Measurements from ENCODE around the gene SAPCD1. TPM values are rescaled to one million over a fixed set of nuclear protein-coding genes. Genes with fewer than 3 reads are reported as not detected.
A peak's percentile ranks its signal among the peaks of the same experiment; 100 is the strongest.

Gene SAPCD1
- polyA plus RNA-seq, 3 donors = 10.4 TPM; not detected in 2

DNA sequence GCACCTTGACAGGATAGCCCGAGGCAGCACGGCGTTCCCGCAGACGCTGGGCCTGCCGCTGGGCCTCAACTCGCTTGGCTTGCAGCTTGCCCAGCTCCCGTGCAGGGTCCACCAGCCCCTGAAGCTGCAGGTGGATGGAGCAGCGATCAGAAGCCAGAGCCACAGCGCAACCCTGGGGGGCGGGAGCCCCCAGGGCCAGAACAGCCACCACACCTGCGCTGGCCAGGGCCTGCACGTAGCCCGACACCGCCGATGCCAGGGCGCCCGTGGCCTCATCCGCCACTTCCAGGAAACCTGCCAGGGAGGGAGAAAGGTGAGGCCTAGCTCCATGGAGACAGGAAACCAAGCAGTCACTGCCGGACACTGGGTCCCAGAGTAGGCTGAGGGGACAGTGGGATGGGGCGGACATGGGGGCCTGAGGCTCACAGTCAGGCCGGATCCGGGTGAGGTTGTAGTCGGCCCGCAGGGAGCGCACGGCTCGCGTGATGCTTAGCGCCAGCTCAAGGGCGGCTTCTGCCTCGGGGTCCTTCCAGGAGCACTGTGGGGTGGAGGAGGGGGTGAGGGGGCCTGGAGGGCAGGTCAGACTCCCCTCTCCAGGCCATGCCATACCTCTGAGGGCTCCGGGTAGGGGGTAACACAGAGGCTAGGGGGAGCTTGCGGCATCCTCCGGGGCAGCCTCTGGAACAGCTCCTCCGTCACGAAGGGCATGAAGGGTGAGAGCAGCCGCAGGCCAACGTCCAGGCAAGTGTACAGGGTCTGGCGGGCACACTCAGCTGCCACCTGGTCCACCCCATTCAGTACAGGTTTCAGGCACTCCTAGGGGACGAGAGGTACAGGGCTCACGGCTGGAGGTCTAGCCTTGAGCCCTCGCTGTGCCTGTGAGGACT, 16.8 kb downstream of the SAPCD1 start:
- Histone ChIP-seq H3K79me2 (ENCODE audit: insufficient read depth, low read length) (no peaks in the 10 kb centered on the region), H3K4me2 (replicated peaks; ENCODE audit: extremely low read depth, low read length, poor library complexity, severe bottlenecking) (no peak overlapping the region), H3K9ac (ENCODE audit: insufficient read depth, low read length, poor library complexity, severe bottlenecking) (no peak overlapping the region), H3K9me3 (replicated peaks in 1 of 2; ENCODE audit: control insufficient read depth in 1 of 2, insufficient read depth in 1 of 2, low read length in 2 of 2) (no peaks in the 10 kb centered on the region), H2AFZ (ENCODE audit: insufficient read depth, low read depth, low read length, poor library complexity, severe bottlenecking) (no peak overlapping the region), H3K4me3 (replicated peaks in 1 of 3; ENCODE audit: low read depth in 2 of 3, low read length in 3 of 3) (no peak overlapping the region), H3K27ac (ENCODE audit: low read depth in 1 of 2, low read length in 2 of 2) (no peak overlapping the region), H4K20me1 (ENCODE audit: insufficient read depth, low read length) (no peaks in the 10 kb centered on the region), H3K36me3 (replicated peaks in 1 of 2; ENCODE audit: control insufficient read depth in 1 of 2, insufficient read depth in 2 of 2, low read length in 2 of 2) (peaks cover 56 to 64% of the 10 kb centered on the region in 2 donors), H3K27me3 (ENCODE audit: control insufficient read depth in 2 of 2, insufficient read depth in 2 of 2, low read length in 2 of 2) (no peaks in the 10 kb centered on the region), H3K4me1 (ENCODE audit: control insufficient read depth in 1 of 2, insufficient read depth in 2 of 2, low read length in 2 of 2) (peaks cover 13 to 15% of the 10 kb centered on the region in 2 donors)
- 96% methylated on average over 21 of the region's 43 CpGs for WGBS (ENCODE audit: insufficient coverage)
- no peak for DNase-seq
- peaks cover 2 to 3% (median 3%) of the 10 kb centered on the region in 3 donors for H3K27me3 Mint-ChIP-seq (ENCODE audit: low read depth in 3 of 3)
- intact Hi-C loops (cut with micrococcal nuclease) = no loop called here
- H3K36me3 Mint-ChIP-seq = peaks cover 47 to 67% of the 10 kb centered on the region in 2 donors
- H3K4me1 Mint-ChIP-seq = peaks cover 15% of the 10 kb centered on the region
- no peaks in the 10 kb centered on the region for H3K9me3 Mint-ChIP-seq
- peak overlapping the region in 1 of 7 donors; percentile 7 for H3K27ac Mint-ChIP-seq
- TF ChIP-seq, protein P1, sequence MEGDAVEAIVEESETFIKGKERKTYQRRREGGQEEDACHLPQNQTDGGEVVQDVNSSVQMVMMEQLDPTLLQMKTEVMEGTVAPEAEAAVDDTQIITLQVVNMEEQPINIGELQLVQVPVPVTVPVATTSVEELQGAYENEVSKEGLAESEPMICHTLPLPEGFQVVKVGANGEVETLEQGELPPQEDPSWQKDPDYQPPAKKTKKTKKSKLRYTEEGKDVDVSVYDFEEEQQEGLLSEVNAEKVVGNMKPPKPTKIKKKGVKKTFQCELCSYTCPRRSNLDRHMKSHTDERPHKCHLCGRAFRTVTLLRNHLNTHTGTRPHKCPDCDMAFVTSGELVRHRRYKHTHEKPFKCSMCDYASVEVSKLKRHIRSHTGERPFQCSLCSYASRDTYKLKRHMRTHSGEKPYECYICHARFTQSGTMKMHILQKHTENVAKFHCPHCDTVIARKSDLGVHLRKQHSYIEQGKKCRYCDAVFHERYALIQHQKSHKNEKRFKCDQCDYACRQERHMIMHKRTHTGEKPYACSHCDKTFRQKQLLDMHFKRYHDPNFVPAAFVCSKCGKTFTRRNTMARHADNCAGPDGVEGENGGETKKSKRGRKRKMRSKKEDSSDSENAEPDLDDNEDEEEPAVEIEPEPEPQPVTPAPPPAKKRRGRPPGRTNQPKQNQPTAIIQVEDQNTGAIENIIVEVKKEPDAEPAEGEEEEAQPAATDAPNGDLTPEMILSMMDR (IDR thresholded peaks at IDR 0.05) = no peak
- H3K4me3 Mint-ChIP-seq = no peak overlapping the region

- Mint-ChIP-seq H3K27ac (peak overlapping the region in 2 of 7 donors; percentile 7 to 20), H3K9me3 (no peaks in the 10 kb centered on the region), H3K4me3 (no peak overlapping the region), H3K27me3 (ENCODE audit: low read depth in 3 of 3) (peaks cover 2 to 3% (median 3%) of the 10 kb centered on the region in 3 donors), H3K4me1 (peaks cover 15% of the 10 kb centered on the region), H3K36me3 (peaks cover 54 to 74% of the 10 kb centered on the region in 2 donors)
- no peak overlapping the region for H3K4me3 ChIP-seq (replicated peaks in 1 of 3; ENCODE audit: low read depth in 2 of 3, low read length in 3 of 3)
- DNase-seq = no peak
- no peaks in the 10 kb centered on the region for H3K79me2 ChIP-seq (ENCODE audit: insufficient read depth, low read length)
- no peaks in the 10 kb centered on the region for H3K9me3 ChIP-seq (replicated peaks in 1 of 2; ENCODE audit: control insufficient read depth in 1 of 2, insufficient read depth in 1 of 2, low read length in 2 of 2)
- peaks cover 13 to 15% of the 10 kb centered on the region in 2 donors for H3K4me1 ChIP-seq (ENCODE audit: control insufficient read depth in 1 of 2, insufficient read depth in 2 of 2, low read length in 2 of 2)
- H3K36me3 ChIP-seq (replicated peaks in 1 of 2; ENCODE audit: control insufficient read depth in 1 of 2, insufficient read depth in 2 of 2, low read length in 2 of 2) = peaks cover 63 to 71% of the 10 kb centered on the region in 2 donors
- H3K9ac ChIP-seq (ENCODE audit: insufficient read depth, low read length, poor library complexity, severe bottlenecking) = no peak overlapping the region
- WGBS (ENCODE audit: insufficient coverage) = 98% methylated on average over 9 of the region's 10 CpGs
- intact Hi-C loops (cut with micrococcal nuclease) = no loop called here
- H4K20me1 ChIP-seq (ENCODE audit: insufficient read depth, low read length) = no peaks in the 10 kb centered on the region
- TF ChIP-seq, protein P1 (IDR thresholded peaks at IDR 0.05) = no peak
- no peaks in the 10 kb centered on the region for H3K27me3 ChIP-seq (ENCODE audit: control insufficient read depth in 2 of 2, insufficient read depth in 2 of 2, low read length in 2 of 2)
- peak overlapping the region in 1 of 2 donors; percentile 26 for H3K27ac ChIP-seq (ENCODE audit: low read depth in 1 of 2, low read length in 2 of 2)
- H3K4me2 ChIP-seq (replicated peaks; ENCODE audit: extremely low read depth, low read length, poor library complexity, severe bottlenecking) = no peak overlapping the region
- no peak overlapping the region for H2AFZ ChIP-seq (ENCODE audit: insufficient read depth, low read depth, low read length, poor library complexity, severe bottlenecking)
Observed at GRCh38 chr6:31779908-31780307, 17.5 kb downstream of the SAPCD1 start.

All from CD14-positive monocyte (primary cell).